ENCODE measurements around the gene IMPACT.

GRCh38 chr18:24426073-24426397 is 435 bp upstream of the IMPACT start:
- TF ChIP-seq USF2 (IDR thresholded peaks at IDR 0.05) (no peak), CTCF (IDR thresholded peaks at IDR 0.05) (no peak), PBX3 (IDR thresholded peaks at IDR 0.05) (no peak), POLR2A (IDR thresholded peaks at IDR 0.05; ENCODE audit: low read length) (no peak), RCOR1 (IDR thresholded peaks at IDR 0.05; ENCODE audit: low read depth, low read length) (no peak), RAD21 (conservative IDR thresholded peaks at IDR 0.05 in 1 of 2, IDR thresholded peaks at IDR 0.05 in 1 of 2) (no peak), REST (IDR thresholded peaks at IDR 0.05) (no peak)
